ENCODE measurements around the gene ZNF286A. TPM values are rescaled to one million over a fixed set of nuclear protein-coding genes. Genes with fewer than 3 reads are reported as not detected.
A peak's percentile ranks its signal among the peaks of the same experiment; 100 is the strongest.
"Not testable (repeated sequence)": the region's sequence is repeated elsewhere in the genome, so short reads cannot be mapped to it uniquely, and the experiment has no call there.

ZNF286A gene
- 10.4 and 13.6 TPM in 2 replicates for polyA plus RNA-seq (2011; rRNA removed)
- polyA minus RNA-seq (2011; rRNA and poly(A)+ RNA removed): 10.1 and 13.2 TPM in 2 replicates

- POLR2A ChIA-PET, CTCF ChIA-PET: not testable (repeated sequence)
Measured at GRCh38 chr17:15699413-15699924, at the start of gene ZNF286A. TSS of gene ZNF286A (plus strand) at chr17:15699752. CDS start at chr17:15700330, 578 bp downstream.

GRCh38 chr17:15649861-15650421, 49.6 kb upstream of the ZNF286A start:
- Histone ChIP-seq H3K4me3 (ENCODE audit: low read depth, low read length) (peak overlapping the region; percentile 72), H3K27me3 (ENCODE audit: control insufficient read depth, insufficient read depth, low read length) (no peaks in the 10 kb centered on the region), H3K36me3 (ENCODE audit: control insufficient read depth, insufficient read depth, low read length) (no peaks in the 10 kb centered on the region)
- no peak for DNase-seq (ENCODE audit: low read depth)
- no peak for TF ChIP-seq CTCF (IDR thresholded peaks at IDR 0.05; ENCODE audit: insufficient read depth, low read depth, low read length)
- ChIA-PET POLR2A (no interaction called here), CTCF (no interaction called here)

More at GRCh38 chr17:15699413-15699924, at the start of gene ZNF286A:
- H3K36me3 ChIP-seq (ENCODE audit: control insufficient read depth, insufficient read depth, low read length); H3K27me3 ChIP-seq (ENCODE audit: control insufficient read depth, insufficient read depth, low read length): not testable (repeated sequence)
- H3K4me3 ChIP-seq (ENCODE audit: low read depth, low read length): peak within 1 kb of the TSS; percentile 57
- DNase-seq (ENCODE audit: low read depth): peak; percentile 96

GRCh38 chr17:15650741-15651582, 48.6 kb upstream of the ZNF286A start:
- ChIA-PET CTCF (no interaction called here), POLR2A (no interaction called here)
- TF ChIP-seq CTCF (IDR thresholded peaks at IDR 0.05; ENCODE audit: insufficient read depth, low read depth, low read length): no peak
- no peak for DNase-seq (ENCODE audit: low read depth)
- peak overlapping the region; percentile 72 for H3K4me3 ChIP-seq (ENCODE audit: low read depth, low read length)
- no peaks in the 10 kb centered on the region for H3K27me3 ChIP-seq (ENCODE audit: control insufficient read depth, insufficient read depth, low read length)
- no peaks in the 10 kb centered on the region for H3K36me3 ChIP-seq (ENCODE audit: control insufficient read depth, insufficient read depth, low read length)

- ChIA-PET CTCF (no interaction called here), POLR2A (no interaction called here)
- peak; percentile 96 for DNase-seq (ENCODE audit: low read depth)
- Histone ChIP-seq H3K4me3 (ENCODE audit: low read depth, low read length) (peak overlapping the region; percentile 72), H3K27me3 (ENCODE audit: control insufficient read depth, insufficient read depth, low read length) (no peaks in the 10 kb centered on the region), H3K36me3 (ENCODE audit: control insufficient read depth, insufficient read depth, low read length) (no peaks in the 10 kb centered on the region)
- TF ChIP-seq CTCF (IDR thresholded peaks at IDR 0.05; ENCODE audit: insufficient read depth, low read depth, low read length): no peak
Measured at GRCh38 chr17:15651583-15652110, 47.9 kb upstream of the ZNF286A start.

- Histone ChIP-seq H3K36me3 (ENCODE audit: control insufficient read depth, insufficient read depth, low read length) (no peaks in the 10 kb centered on the region), H3K27me3 (ENCODE audit: control insufficient read depth, insufficient read depth, low read length) (no peaks in the 10 kb centered on the region), H3K4me3 (ENCODE audit: low read depth, low read length) (no peak overlapping the region)
- ChIA-PET CTCF (interaction anchor here (0.6 kb wide), 1 partner anchor 11 kb away, joined by 3 read pairs; no protein-coding TSS in a partner anchor), POLR2A (no interaction called here)
- TF ChIP-seq CTCF (IDR thresholded peaks at IDR 0.05; ENCODE audit: insufficient read depth, low read depth, low read length): no peak
- no peak for DNase-seq (ENCODE audit: low read depth)
Measured at GRCh38 chr17:15652960-15653359, 46.6 kb upstream of the ZNF286A start.

- H3K27me3 ChIP-seq (ENCODE audit: control insufficient read depth, insufficient read depth, low read length); H3K4me3 ChIP-seq (ENCODE audit: low read depth, low read length); H3K36me3 ChIP-seq (ENCODE audit: control insufficient read depth, insufficient read depth, low read length); CTCF ChIA-PET; DNase-seq (ENCODE audit: low read depth); POLR2A ChIA-PET: not testable (repeated sequence)
Measured at GRCh38 chr17:15654401-15654800, 45.2 kb upstream of the ZNF286A start.
